ENCODE data around the gene ADAM30.
A peak's percentile ranks its signal among the peaks of the same experiment; 100 is the strongest.

Gene ADAM30

GRCh38 chr1:119906927-119907652 lies 10.8 kb upstream of the ADAM30 start:
- DNase-seq: no peak

- no peak for DNase-seq
Measured at GRCh38 chr1:119903443-119903835, 7.1 kb upstream of the ADAM30 start.

GRCh38 chr1:119902775-119903442 lies 6.6 kb upstream of the ADAM30 start:
- DNase-seq: no peak

GRCh38 chr1:119898981-119899720 lies 2.8 kb upstream of the ADAM30 start:
- no peak for DNase-seq

GRCh38 chr1:119898530-119898929 lies 2.2 kb upstream of the ADAM30 start:
- no peak for DNase-seq

- DNase-seq: no peak
Measured at GRCh38 chr1:119895102-119895501, 1.2 kb downstream of the ADAM30 start.

- DNase-seq: no peak
Measured at GRCh38 chr1:119893827-119894700, 2.3 kb downstream of the ADAM30 start.

GRCh38 chr1:119893238-119893791 lies 3.0 kb downstream of the ADAM30 start:
- no peak for DNase-seq

GRCh38 chr1:119891386-119891785 lies 4.9 kb downstream of the ADAM30 start:
- DNase-seq: no peak

GRCh38 chr1:119888476-119888875 lies 7.8 kb downstream of the ADAM30 start:
- DNase-seq: no peak

- DNase-seq: no peak
Measured at GRCh38 chr1:119887427-119887826, 8.9 kb downstream of the ADAM30 start.

GRCh38 chr1:119885903-119886783 lies 10.2 kb downstream of the ADAM30 start:
- DNase-seq: peak; percentile 50

- DNase-seq: no peak
Measured at GRCh38 chr1:119884711-119885110, 11.6 kb downstream of the ADAM30 start.

GRCh38 chr1:119883826-119884225 lies 12.5 kb downstream of the ADAM30 start:
- no peak for DNase-seq

- DNase-seq: no peak
Measured at GRCh38 chr1:119882132-119883049, 13.9 kb downstream of the ADAM30 start.

- no peak for DNase-seq
Measured at GRCh38 chr1:119879510-119880434, 16.5 kb downstream of the ADAM30 start.

GRCh38 chr1:119878171-119878570 lies 18.1 kb downstream of the ADAM30 start:
- no peak for DNase-seq

- DNase-seq: no peak
Measured at GRCh38 chr1:119874186-119874585, 22.1 kb downstream of the ADAM30 start.
